Measurements from ENCODE around the gene LSG1.

The LSG1 gene

GRCh38 chr3:194682189-194682693 lies 10.2 kb upstream of the LSG1 start:
- no peak overlapping the region for H3K4me3 ChIP-seq (ENCODE audit: low read depth in 1 of 5, low read length in 5 of 5)
- peaks cover 0 to 4% (median 0%) of the 10 kb centered on the region in 5 donors for H3K36me3 ChIP-seq (ENCODE audit: control insufficient read depth in 5 of 5, insufficient read depth in 5 of 5, low read length in 5 of 5)
- H3K9ac ChIP-seq (ENCODE audit: low read length in 5 of 5), result no peak overlapping the region
- H3K27ac ChIP-seq (ENCODE audit: low read depth, low read length), result no peak overlapping the region
- peaks cover 0 to 6% (median 4%) of the 10 kb centered on the region in 5 donors for H3K27me3 ChIP-seq (ENCODE audit: control insufficient read depth in 5 of 5, insufficient read depth in 4 of 5, low read length in 5 of 5)
- H3K4me1 ChIP-seq (ENCODE audit: control insufficient read depth in 5 of 5, insufficient read depth in 5 of 5, low read length in 5 of 5), result peaks cover 9 to 38% (median 36%) of the 10 kb centered on the region in 5 donors
- H3K9me3 ChIP-seq (ENCODE audit: control insufficient read depth in 5 of 5, low read length in 5 of 5), result no peaks in the 10 kb centered on the region

- no peak overlapping the region for H3K27ac ChIP-seq (ENCODE audit: low read depth, low read length)
- no peaks in the 10 kb centered on the region for H3K27me3 ChIP-seq (ENCODE audit: control insufficient read depth in 5 of 5, insufficient read depth in 4 of 5, low read length in 5 of 5)
- H3K36me3 ChIP-seq (ENCODE audit: control insufficient read depth in 5 of 5, insufficient read depth in 5 of 5, low read length in 5 of 5), result no peaks in the 10 kb centered on the region
- no peaks in the 10 kb centered on the region for H3K9me3 ChIP-seq (ENCODE audit: control insufficient read depth in 5 of 5, low read length in 5 of 5)
- H3K4me1 ChIP-seq (ENCODE audit: control insufficient read depth in 5 of 5, insufficient read depth in 5 of 5, low read length in 5 of 5), result peaks cover 7 to 26% (median 26%) of the 10 kb centered on the region in 5 donors
- H3K9ac ChIP-seq (ENCODE audit: low read length in 5 of 5), result no peak overlapping the region
- no peak overlapping the region for H3K4me3 ChIP-seq (ENCODE audit: low read depth in 1 of 5, low read length in 5 of 5)
Measured at GRCh38 chr3:194680888-194681615, 9.1 kb upstream of the LSG1 start.

- Histone ChIP-seq H3K4me1 (ENCODE audit: control insufficient read depth in 5 of 5, insufficient read depth in 5 of 5, low read length in 5 of 5) (peaks cover 0 to 19% (median 17%) of the 10 kb centered on the region in 5 donors), H3K9ac (ENCODE audit: low read length in 5 of 5) (no peak overlapping the region), H3K36me3 (ENCODE audit: control insufficient read depth in 5 of 5, insufficient read depth in 5 of 5, low read length in 5 of 5) (no peaks in the 10 kb centered on the region), H3K9me3 (ENCODE audit: control insufficient read depth in 5 of 5, low read length in 5 of 5) (no peaks in the 10 kb centered on the region), H3K27me3 (ENCODE audit: control insufficient read depth in 5 of 5, insufficient read depth in 4 of 5, low read length in 5 of 5) (no peaks in the 10 kb centered on the region), H3K27ac (ENCODE audit: low read depth, low read length) (no peak overlapping the region), H3K4me3 (ENCODE audit: low read depth in 1 of 5, low read length in 5 of 5) (no peak overlapping the region)
Measured at GRCh38 chr3:194676471-194676870, 4.5 kb upstream of the LSG1 start.

- peaks cover 4 to 27% (median 25%) of the 10 kb centered on the region in 5 donors for H3K4me1 ChIP-seq (ENCODE audit: control insufficient read depth in 5 of 5, insufficient read depth in 5 of 5, low read length in 5 of 5)
- H3K9me3 ChIP-seq (ENCODE audit: control insufficient read depth in 5 of 5, low read length in 5 of 5), result no peaks in the 10 kb centered on the region
- no peak overlapping the region for H3K9ac ChIP-seq (ENCODE audit: low read length in 5 of 5)
- H3K27me3 ChIP-seq (ENCODE audit: control insufficient read depth in 5 of 5, insufficient read depth in 4 of 5, low read length in 5 of 5), result no peaks in the 10 kb centered on the region
- no peak overlapping the region for H3K4me3 ChIP-seq (ENCODE audit: low read depth in 1 of 5, low read length in 5 of 5)
- no peaks in the 10 kb centered on the region for H3K36me3 ChIP-seq (ENCODE audit: control insufficient read depth in 5 of 5, insufficient read depth in 5 of 5, low read length in 5 of 5)
- H3K27ac ChIP-seq (ENCODE audit: low read depth, low read length), result no peak overlapping the region
Measured at GRCh38 chr3:194675680-194676079, 3.7 kb upstream of the LSG1 start.

- Histone ChIP-seq H3K27ac (ENCODE audit: low read depth, low read length) (no peak overlapping the region), H3K36me3 (ENCODE audit: control insufficient read depth in 5 of 5, insufficient read depth in 5 of 5, low read length in 5 of 5) (no peaks in the 10 kb centered on the region), H3K4me3 (ENCODE audit: low read depth in 1 of 5, low read length in 5 of 5) (no peak overlapping the region), H3K4me1 (ENCODE audit: control insufficient read depth in 5 of 5, insufficient read depth in 5 of 5, low read length in 5 of 5) (peaks cover 5 to 30% (median 30%) of the 10 kb centered on the region in 5 donors), H3K27me3 (ENCODE audit: control insufficient read depth in 5 of 5, insufficient read depth in 4 of 5, low read length in 5 of 5) (no peaks in the 10 kb centered on the region), H3K9ac (ENCODE audit: low read length in 5 of 5) (no peak overlapping the region), H3K9me3 (ENCODE audit: control insufficient read depth in 5 of 5, low read length in 5 of 5) (no peaks in the 10 kb centered on the region)
Measured at GRCh38 chr3:194675081-194675640, 3.2 kb upstream of the LSG1 start.

- H3K27me3 ChIP-seq (ENCODE audit: control insufficient read depth in 5 of 5, insufficient read depth in 4 of 5, low read length in 5 of 5), result no peaks in the 10 kb centered on the region
- H3K4me3 ChIP-seq (ENCODE audit: low read depth in 1 of 5, low read length in 5 of 5), result no peak overlapping the region
- H3K27ac ChIP-seq (ENCODE audit: low read depth, low read length), result no peak overlapping the region
- H3K4me1 ChIP-seq (ENCODE audit: control insufficient read depth in 5 of 5, insufficient read depth in 5 of 5, low read length in 5 of 5), result peaks cover 5 to 30% (median 30%) of the 10 kb centered on the region in 5 donors
- no peaks in the 10 kb centered on the region for H3K9me3 ChIP-seq (ENCODE audit: control insufficient read depth in 5 of 5, low read length in 5 of 5)
- H3K9ac ChIP-seq (ENCODE audit: low read length in 5 of 5), result no peak overlapping the region
- peaks cover 0 to 10% (median 8%) of the 10 kb centered on the region in 5 donors for H3K36me3 ChIP-seq (ENCODE audit: control insufficient read depth in 5 of 5, insufficient read depth in 5 of 5, low read length in 5 of 5)
Measured at GRCh38 chr3:194673761-194674160, 1.8 kb upstream of the LSG1 start.

GRCh38 chr3:194672876-194673275 lies 885 bp upstream of the LSG1 start:
- Histone ChIP-seq H3K27me3 (ENCODE audit: control insufficient read depth in 5 of 5, insufficient read depth in 4 of 5, low read length in 5 of 5) (no peaks in the 10 kb centered on the region), H3K36me3 (ENCODE audit: control insufficient read depth in 5 of 5, insufficient read depth in 5 of 5, low read length in 5 of 5) (peaks cover 0 to 14% (median 10%) of the 10 kb centered on the region in 5 donors), H3K9me3 (ENCODE audit: control insufficient read depth in 5 of 5, low read length in 5 of 5) (no peaks in the 10 kb centered on the region), H3K4me3 (ENCODE audit: low read depth in 1 of 5, low read length in 5 of 5) (peak overlapping the region; percentile 66 to 99 (median 86)), H3K9ac (ENCODE audit: low read length in 5 of 5) (peak overlapping the region; percentile 12 to 94 (median 77)), H3K4me1 (ENCODE audit: control insufficient read depth in 5 of 5, insufficient read depth in 5 of 5, low read length in 5 of 5) (peaks cover 5 to 30% (median 30%) of the 10 kb centered on the region in 5 donors), H3K27ac (ENCODE audit: low read depth, low read length) (peak overlapping the region; percentile 93)

GRCh38 chr3:194671511-194671899 lies 486 bp downstream of the LSG1 start:
- H3K4me3 ChIP-seq (ENCODE audit: low read depth in 1 of 5, low read length in 5 of 5), result peak overlapping the region; percentile 66 to 99 (median 86)
- H3K9me3 ChIP-seq (ENCODE audit: control insufficient read depth in 5 of 5, low read length in 5 of 5), result no peaks in the 10 kb centered on the region
- H3K4me1 ChIP-seq (ENCODE audit: control insufficient read depth in 5 of 5, insufficient read depth in 5 of 5, low read length in 5 of 5), result peaks cover 5 to 30% (median 30%) of the 10 kb centered on the region in 5 donors
- peaks cover 0 to 16% (median 13%) of the 10 kb centered on the region in 5 donors for H3K36me3 ChIP-seq (ENCODE audit: control insufficient read depth in 5 of 5, insufficient read depth in 5 of 5, low read length in 5 of 5)
- H3K27ac ChIP-seq (ENCODE audit: low read depth, low read length), result peak overlapping the region; percentile 93
- H3K9ac ChIP-seq (ENCODE audit: low read length in 5 of 5), result peak overlapping the region; percentile 65 to 94 (median 77)
- no peaks in the 10 kb centered on the region for H3K27me3 ChIP-seq (ENCODE audit: control insufficient read depth in 5 of 5, insufficient read depth in 4 of 5, low read length in 5 of 5)

GRCh38 chr3:194667363-194667762 lies 4.6 kb downstream of the LSG1 start:
- Histone ChIP-seq H3K4me1 (ENCODE audit: control insufficient read depth in 5 of 5, insufficient read depth in 5 of 5, low read length in 5 of 5) (peaks cover 5 to 18% (median 15%) of the 10 kb centered on the region in 5 donors), H3K9ac (ENCODE audit: low read length in 5 of 5) (no peak overlapping the region), H3K9me3 (ENCODE audit: control insufficient read depth in 5 of 5, low read length in 5 of 5) (no peaks in the 10 kb centered on the region), H3K27me3 (ENCODE audit: control insufficient read depth in 5 of 5, insufficient read depth in 4 of 5, low read length in 5 of 5) (no peaks in the 10 kb centered on the region), H3K4me3 (ENCODE audit: low read depth in 1 of 5, low read length in 5 of 5) (no peak overlapping the region), H3K36me3 (ENCODE audit: control insufficient read depth in 5 of 5, insufficient read depth in 5 of 5, low read length in 5 of 5) (peaks cover 19 to 47% (median 35%) of the 10 kb centered on the region in 5 donors), H3K27ac (ENCODE audit: low read depth, low read length) (no peak overlapping the region)

GRCh38 chr3:194664857-194665256 lies 7.1 kb downstream of the LSG1 start:
- no peaks in the 10 kb centered on the region for H3K9me3 ChIP-seq (ENCODE audit: control insufficient read depth in 5 of 5, low read length in 5 of 5)
- no peaks in the 10 kb centered on the region for H3K27me3 ChIP-seq (ENCODE audit: control insufficient read depth in 5 of 5, insufficient read depth in 4 of 5, low read length in 5 of 5)
- peaks cover 22 to 68% (median 43%) of the 10 kb centered on the region in 5 donors for H3K36me3 ChIP-seq (ENCODE audit: control insufficient read depth in 5 of 5, insufficient read depth in 5 of 5, low read length in 5 of 5)

More at GRCh38 chr3:194664857-194665256, 7.1 kb downstream of the LSG1 start:
- no peak overlapping the region for H3K27ac ChIP-seq (ENCODE audit: low read depth, low read length)
- no peak overlapping the region for H3K9ac ChIP-seq (ENCODE audit: low read length in 5 of 5)
- H3K4me3 ChIP-seq (ENCODE audit: low read depth in 1 of 5, low read length in 5 of 5), result no peak overlapping the region
- H3K4me1 ChIP-seq (ENCODE audit: control insufficient read depth in 5 of 5, insufficient read depth in 5 of 5, low read length in 5 of 5), result peaks cover 0 to 16% (median 0%) of the 10 kb centered on the region in 5 donors

Data from subcutaneous abdominal adipose tissue (tissue), 5 donors.